PC-3 (cell line): ENCODE measurements around the gene DNAH9. TPM values are rescaled to one million over a fixed set of nuclear protein-coding genes. Genes with fewer than 3 reads are reported as not detected.

Experiments used
- ATAC-seq: fragments of 200-7000 bp; cut with Tn5 transposase; 2 replicates; pipeline ENCODE4 v1.9.1; 2020; ENCODE audit warnings: mild to moderate bottlenecking, moderate library complexity
- BruUV-seq: library from RNA; stranded (reverse); fragments of 400-500 nt; replicated peaks from 2 replicates; lab custom pipeline; 2021; lab: Mats Ljungman, UMichigan
- CTCF ChIA-PET: fragments of 300-600 bp; sonication (Branson Sonifier 250); formaldehyde crosslinking; loops from one replicate; lab custom pipeline; 2022; ENCODE audit warnings: antibody characterized with exemption; lab: Charles Lee
- POLR2A ChIA-PET: fragments of 300-600 bp; sonication (Branson Sonifier 250); formaldehyde crosslinking; loops from one replicate; lab custom pipeline; 2022; ENCODE audit warnings: antibody characterized with exemption; ENCODE audit not compliant: unreplicated experiment; lab: Charles Lee
- DNase-seq: peaks from one replicate; pipeline ENCODE4 v3.0.0-alpha.2; 2015
- H2AFZ ChIP-seq: fragments of 300-600 bp; sonication (generic); 2 replicates; pipeline ENCODE4 v1.6.0; 2016; ENCODE audit warnings: antibody characterized with exemption, low read length
- H3F3A ChIP-seq: fragments of 300-600 bp; sonication (generic); one replicate; pipeline ENCODE4 v1.6.0; 2017; ENCODE audit warnings: antibody characterized with exemption, low read length, control low read depth, mild to moderate bottlenecking; ENCODE audit not compliant: unreplicated experiment
- H3K27ac ChIP-seq: fragments of 300-600 bp; sonication (generic); 2 replicates; pipeline ENCODE4 v1.5.1; 2016; ENCODE audit warnings: mild to moderate bottlenecking, low read length
- H3K27me3 ChIP-seq: fragments of 300-600 bp; sonication (generic); 2 replicates; pipeline ENCODE4 v1.6.1; 2016; ENCODE audit warnings: low read length, mixed read lengths
- H3K36me3 ChIP-seq: fragments of 300-600 bp; sonication (generic); 2 replicates; pipeline ENCODE4 v1.6.1; 2016; ENCODE audit warnings: low read depth, mixed run types, low read length, mixed read lengths
- H3K4me1 ChIP-seq: fragments of 300-600 bp; sonication (generic); 2 replicates; pipeline ENCODE4 v1.5.1; 2016; ENCODE audit warnings: low read length; ENCODE audit not compliant: insufficient read depth
- H3K4me2 ChIP-seq: fragments of 300-600 bp; sonication (generic); 2 replicates; pipeline ENCODE4 v1.6.0; 2016; ENCODE audit warnings: low read length
- H3K4me3 ChIP-seq: fragments of 300-600 bp; sonication (generic); 2 replicates; pipeline ENCODE4 v1.5.1; 2016; ENCODE audit warnings: mild to moderate bottlenecking, low read length, mixed read lengths
- H3K79me2 ChIP-seq: fragments of 300-600 bp; sonication (generic); 2 replicates; pipeline ENCODE4 v1.6.1; 2017; ENCODE audit warnings: low read length, mixed read lengths
- H3K9ac ChIP-seq: fragments of 300-600 bp; sonication (generic); 2 replicates; pipeline ENCODE4 v1.6.0; 2016; ENCODE audit warnings: mild to moderate bottlenecking, low read length
- H3K9me2 ChIP-seq: fragments of 300-600 bp; sonication (generic); replicated peaks from 2 replicates; pipeline ENCODE4 v1.6.1; 2016; ENCODE audit warnings: mixed run types, low read length, mixed read lengths
- H3K9me3 ChIP-seq: fragments of 300-600 bp; sonication (generic); 2 replicates; pipeline ENCODE4 v1.6.1; 2016; ENCODE audit warnings: low read length, mixed read lengths
- H4K20me1 ChIP-seq: fragments of 300-600 bp; sonication (generic); 2 replicates; pipeline ENCODE4 v1.6.1; 2016; ENCODE audit warnings: low read length, mixed read lengths
- EZH2 ChIP-seq: fragments of 300-600 bp; sonication (generic); IDR thresholded peaks from one replicate; pipeline ENCODE4 v1.6.1; 2017; ENCODE audit warnings: antibody characterized with exemption, mild to moderate bottlenecking, low read length; ENCODE audit not compliant: unreplicated experiment
- EZH2phosphoT487 ChIP-seq: fragments of 300-600 bp; sonication (generic); IDR thresholded peaks from 2 replicates; pipeline ENCODE4 v1.6.1; 2018; ENCODE audit warnings: mild to moderate bottlenecking, antibody characterized with exemption, low read length, borderline replicate concordance
- intact Hi-C: fragments of 100-400 bp; cut with micrococcal nuclease; formaldehyde crosslinking; loops from 2 replicates; pipeline ENCODE4 v1.9.0; 2023
- total RNA-seq: library from RNA; depleted of rRNA; stranded (reverse); fragments of >200 nt; gene quantifications from 2 replicates; pipeline ENCODE4 v1.2.3, GENCODE V29; 2014
- TF ChIP-seq, protein P1 (sequence below): fragments of 300-600 bp; sonication (generic); conservative IDR thresholded peaks from 2 replicates; pipeline ENCODE4 v1.5.1; 2017; ENCODE audit warnings: antibody characterized with exemption, low read depth, mild to moderate bottlenecking, low read length

Gene DNAH9
- total RNA-seq, 1 experiment from 2014 or later = 0.11 TPM

DNA sequence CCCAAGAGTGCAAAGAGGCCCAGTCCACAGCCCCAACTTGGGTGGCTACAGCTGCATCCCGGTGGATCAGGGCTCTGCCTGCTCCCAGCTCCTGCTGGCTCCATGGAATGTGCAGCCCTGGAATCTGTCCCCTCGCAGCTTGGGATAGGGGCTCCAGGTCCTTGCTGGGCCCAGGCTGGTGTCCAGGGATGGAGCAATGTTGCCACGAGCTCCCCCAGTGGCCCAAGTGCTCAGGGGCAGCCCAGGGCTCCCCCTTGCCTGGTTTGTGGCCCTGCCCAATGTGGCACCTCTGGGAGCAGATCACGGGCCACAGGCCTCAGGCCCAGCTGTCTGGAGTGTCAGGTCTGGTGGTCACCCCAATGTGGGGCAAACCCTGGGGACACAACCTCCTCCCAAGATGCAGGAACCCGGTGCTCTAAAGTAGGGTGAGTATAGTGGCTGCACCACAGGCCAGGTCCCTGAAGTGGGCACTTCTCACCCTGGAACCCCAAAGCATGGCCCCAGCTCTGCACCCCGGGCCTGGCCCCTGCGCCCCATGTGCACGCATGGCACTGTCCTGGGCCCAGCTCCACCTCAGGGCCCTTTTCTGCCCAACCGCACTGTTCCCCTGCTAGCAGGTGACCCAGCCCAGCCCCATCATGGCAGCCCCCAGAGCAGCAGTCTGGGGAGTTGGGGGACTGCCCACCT, 14.8 kb upstream of the DNAH9 start:
- ChIA-PET CTCF (no interaction called here), POLR2A (no interaction called here)
- no peaks in the 10 kb centered on the region for H3K4me1 ChIP-seq
- no peak overlapping the region for H3K4me2 ChIP-seq
- H3K79me2 ChIP-seq = no peaks in the 10 kb centered on the region
- no peak for ATAC-seq
- H3K9me3 ChIP-seq = no peaks in the 10 kb centered on the region
- no peaks in the 10 kb centered on the region for H3F3A ChIP-seq
- no peak overlapping the region for H3K9ac ChIP-seq
- no peak overlapping the region for H3K27ac ChIP-seq
- intact Hi-C loops = no loop called here
- no peaks in the 10 kb centered on the region for H3K27me3 ChIP-seq
- H3K36me3 ChIP-seq = no peaks in the 10 kb centered on the region
- no peak overlapping the region for H2AFZ ChIP-seq
- no TSS peak for BruUV-seq
- no peak for DNase-seq
- no peaks in the 10 kb centered on the region for H3K9me2 ChIP-seq
- no peaks in the 10 kb centered on the region for H4K20me1 ChIP-seq
- no peak overlapping the region for H3K4me3 ChIP-seq
- TF ChIP-seq, protein P1, sequence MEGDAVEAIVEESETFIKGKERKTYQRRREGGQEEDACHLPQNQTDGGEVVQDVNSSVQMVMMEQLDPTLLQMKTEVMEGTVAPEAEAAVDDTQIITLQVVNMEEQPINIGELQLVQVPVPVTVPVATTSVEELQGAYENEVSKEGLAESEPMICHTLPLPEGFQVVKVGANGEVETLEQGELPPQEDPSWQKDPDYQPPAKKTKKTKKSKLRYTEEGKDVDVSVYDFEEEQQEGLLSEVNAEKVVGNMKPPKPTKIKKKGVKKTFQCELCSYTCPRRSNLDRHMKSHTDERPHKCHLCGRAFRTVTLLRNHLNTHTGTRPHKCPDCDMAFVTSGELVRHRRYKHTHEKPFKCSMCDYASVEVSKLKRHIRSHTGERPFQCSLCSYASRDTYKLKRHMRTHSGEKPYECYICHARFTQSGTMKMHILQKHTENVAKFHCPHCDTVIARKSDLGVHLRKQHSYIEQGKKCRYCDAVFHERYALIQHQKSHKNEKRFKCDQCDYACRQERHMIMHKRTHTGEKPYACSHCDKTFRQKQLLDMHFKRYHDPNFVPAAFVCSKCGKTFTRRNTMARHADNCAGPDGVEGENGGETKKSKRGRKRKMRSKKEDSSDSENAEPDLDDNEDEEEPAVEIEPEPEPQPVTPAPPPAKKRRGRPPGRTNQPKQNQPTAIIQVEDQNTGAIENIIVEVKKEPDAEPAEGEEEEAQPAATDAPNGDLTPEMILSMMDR = no peak
- TF ChIP-seq EZH2 = no peak
- no peak for TF ChIP-seq EZH2phosphoT487

- no peaks in the 10 kb centered on the region for H4K20me1 ChIP-seq
- no peak for DNase-seq
- CTCF ChIA-PET = no interaction called here
- no peak overlapping the region for H3K27ac ChIP-seq
- H3K9me3 ChIP-seq = no peaks in the 10 kb centered on the region
- H3K9ac ChIP-seq = no peak overlapping the region
- no peaks in the 10 kb centered on the region for H3K9me2 ChIP-seq
- no peak overlapping the region for H3K4me3 ChIP-seq
- no peaks in the 10 kb centered on the region for H3K36me3 ChIP-seq
- no peak for TF ChIP-seq EZH2
- no peak for TF ChIP-seq EZH2phosphoT487
- TF ChIP-seq, protein P1 = no peak
- H3K4me2 ChIP-seq = no peak overlapping the region
- H3K79me2 ChIP-seq = no peaks in the 10 kb centered on the region
- BruUV-seq = no TSS peak
- H2AFZ ChIP-seq = no peak overlapping the region
- no peaks in the 10 kb centered on the region for H3K4me1 ChIP-seq
- intact Hi-C loops = no loop called here
- POLR2A ChIA-PET = no interaction called here
- no peaks in the 10 kb centered on the region for H3K27me3 ChIP-seq
- no peaks in the 10 kb centered on the region for H3F3A ChIP-seq
- ATAC-seq = no peak
Measured at GRCh38 chr17:11589716-11590115, 8.6 kb upstream of the DNAH9 start.

GRCh38 chr17:11601661-11602060, 3.4 kb downstream of the DNAH9 start:
- H4K20me1 ChIP-seq = no peaks in the 10 kb centered on the region
- ChIA-PET CTCF (no interaction called here), POLR2A (no interaction called here)
- no peaks in the 10 kb centered on the region for H3K9me3 ChIP-seq
- TF ChIP-seq EZH2 (no peak), EZH2phosphoT487 (no peak)
- TF ChIP-seq, protein P1 = no peak
- no peaks in the 10 kb centered on the region for H3K27me3 ChIP-seq
- no peak overlapping the region for H3K4me3 ChIP-seq
- no peak overlapping the region for H3K4me2 ChIP-seq
- H3K79me2 ChIP-seq = no peaks in the 10 kb centered on the region
- no peaks in the 10 kb centered on the region for H3K4me1 ChIP-seq
- no TSS peak for BruUV-seq
- no peak overlapping the region for H3K27ac ChIP-seq
- intact Hi-C loops = no loop called here
- ATAC-seq = no peak
- no peak overlapping the region for H3K9ac ChIP-seq
- no peak for DNase-seq
- H3K36me3 ChIP-seq = no peaks in the 10 kb centered on the region
- H3F3A ChIP-seq = no peaks in the 10 kb centered on the region
- no peak overlapping the region for H2AFZ ChIP-seq
- H3K9me2 ChIP-seq = no peaks in the 10 kb centered on the region
